ENCODE results near the gene TCL1A. TPM values are rescaled to one million over a fixed set of nuclear protein-coding genes. Genes with fewer than 3 reads are reported as not detected.
A peak's percentile ranks its signal among the peaks of the same experiment; 100 is the strongest.
"Not testable (repeated sequence)": the region's sequence is repeated elsewhere in the genome, so short reads cannot be mapped to it uniquely, and the experiment has no call there.

Gene TCL1A
- total RNA-seq, 4 donors from 2014 or later: 3.2 to 14.9 TPM; not detected in 2

- H3K27me3 ChIP-seq: no peaks in the 10 kb centered on the region
- H3K4me3 ChIP-seq: no peak overlapping the region
- H3K36me3 ChIP-seq: no peaks in the 10 kb centered on the region
- H3K27ac ChIP-seq: no peak overlapping the region
- H3K4me1 ChIP-seq: no peaks in the 10 kb centered on the region
- no peak for DNase-seq
- no peaks in the 10 kb centered on the region for H3K9me3 ChIP-seq
- no peak for TF ChIP-seq POLR2A (IDR thresholded peaks at IDR 0.05)
- no peak for TF ChIP-seq CTCF (IDR thresholded peaks at IDR 0.05)
These were observed 45.6 kb downstream of the TCL1A start for GRCh38 chr14:95668235-95668772.

GRCh38 chr14:95667249-95667693 lies 46.7 kb downstream of the TCL1A start:
- no peak for TF ChIP-seq POLR2A (IDR thresholded peaks at IDR 0.05)
- TF ChIP-seq CTCF (IDR thresholded peaks at IDR 0.05): no peak
- peak overlapping the region in 1 of 4 donors; percentile 52 for H3K27ac ChIP-seq
- no peaks in the 10 kb centered on the region for H3K36me3 ChIP-seq
- H3K9me3 ChIP-seq: no peaks in the 10 kb centered on the region
- H3K4me1 ChIP-seq: no peaks in the 10 kb centered on the region
- H3K27me3 ChIP-seq: no peaks in the 10 kb centered on the region
- peak in 2 of 3 donors; percentile 53 to 57 for DNase-seq
- H3K4me3 ChIP-seq: no peak overlapping the region

- Histone ChIP-seq H3K9me3 (no peaks in the 10 kb centered on the region), H3K4me1 (no peaks in the 10 kb centered on the region), H3K36me3 (no peaks in the 10 kb centered on the region), H3K4me3 (no peak overlapping the region), H3K27me3 (no peaks in the 10 kb centered on the region), H3K27ac (peak overlapping the region in 1 of 4 donors; percentile 52)
- TF ChIP-seq POLR2A (IDR thresholded peaks at IDR 0.05) (no peak), CTCF (IDR thresholded peaks at IDR 0.05) (no peak)
- DNase-seq: no peak
These were observed 47.5 kb downstream of the TCL1A start for GRCh38 chr14:95666450-95666849.

GRCh38 chr14:95665530-95665929 lies 48.4 kb downstream of the TCL1A start:
- peak overlapping the region in 1 of 4 donors; percentile 52 for H3K27ac ChIP-seq
- not testable (repeated sequence) for H3K4me1 ChIP-seq, H3K4me3 ChIP-seq, H3K27me3 ChIP-seq, H3K36me3 ChIP-seq, H3K9me3 ChIP-seq
- DNase-seq: peak in 1 of 3 donors; percentile 36

GRCh38 chr14:95664546-95664945 lies 49.4 kb downstream of the TCL1A start:
- H3K4me1 ChIP-seq: no peaks in the 10 kb centered on the region
- peak in 2 of 3 donors; percentile 43 to 60 for DNase-seq
- no peaks in the 10 kb centered on the region for H3K9me3 ChIP-seq
- H3K36me3 ChIP-seq: no peaks in the 10 kb centered on the region
- no peak for TF ChIP-seq CTCF (IDR thresholded peaks at IDR 0.05)
- TF ChIP-seq POLR2A (IDR thresholded peaks at IDR 0.05): no peak
- no peak overlapping the region for H3K4me3 ChIP-seq
- no peaks in the 10 kb centered on the region for H3K27me3 ChIP-seq
- peak overlapping the region in 1 of 4 donors; percentile 60 for H3K27ac ChIP-seq

DNA sequence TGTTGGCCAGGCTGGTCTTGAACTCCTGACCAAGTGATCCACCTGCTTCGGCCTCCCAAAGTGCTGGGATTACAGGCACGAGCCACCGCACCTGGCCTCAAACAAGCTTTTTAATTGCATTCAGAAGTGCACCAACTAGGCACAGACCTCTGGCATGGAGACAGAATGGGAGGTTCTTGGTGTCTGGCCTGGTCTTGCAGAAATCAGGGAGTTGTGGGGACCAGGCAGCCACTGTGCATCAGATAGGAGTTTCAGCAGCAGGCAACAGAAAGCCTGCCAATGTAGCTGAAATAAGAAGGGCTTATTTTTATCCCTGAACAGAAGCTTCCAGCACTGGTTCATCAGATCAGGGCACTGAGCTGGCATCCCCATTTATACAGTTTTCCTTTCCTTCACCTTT lies 49.9 kb downstream of the TCL1A start:
- no peaks in the 10 kb centered on the region for H3K4me1 ChIP-seq
- TF ChIP-seq CTCF (IDR thresholded peaks at IDR 0.05): no peak
- TF ChIP-seq POLR2A (IDR thresholded peaks at IDR 0.05): no peak

More for the DNA sequence above, 49.9 kb downstream of the TCL1A start:
- no peaks in the 10 kb centered on the region for H3K9me3 ChIP-seq
- H3K4me3 ChIP-seq: no peak overlapping the region
- H3K27me3 ChIP-seq: no peaks in the 10 kb centered on the region
- H3K27ac ChIP-seq: peak overlapping the region in 1 of 4 donors; percentile 60
- no peaks in the 10 kb centered on the region for H3K36me3 ChIP-seq
- DNase-seq: no peak

Data from Peyer's patch (tissue), 4 donors.